DND-41 (cell line): ENCODE results near the gene DHX57.

Source experiments
- CTCF ChIP-seq: IDR thresholded peaks from 2 replicates; pipeline ENCODE4 v1.5.1; 2012; ENCODE audit warnings: borderline replicate concordance, low read length, moderate library complexity, mild to moderate bottlenecking; ENCODE audit not compliant: poor library complexity, severe bottlenecking; ENCODE audit errors: extremely low read depth
- EZH2 ChIP-seq: IDR thresholded peaks from 3 replicates; pipeline ENCODE4 v1.6.1; 2012; ENCODE audit warnings: borderline replicate concordance, low read depth, mild to moderate bottlenecking, moderate library complexity, low read length, inconsistent platforms; ENCODE audit not compliant: severe bottlenecking

GRCh38 chr2:38886063-38886462, 10.3 kb upstream of the DHX57 start:
- no peak for TF ChIP-seq CTCF
- TF ChIP-seq EZH2: no peak
